Measurements from ENCODE around the gene THRB.

THRB gene

DNA sequence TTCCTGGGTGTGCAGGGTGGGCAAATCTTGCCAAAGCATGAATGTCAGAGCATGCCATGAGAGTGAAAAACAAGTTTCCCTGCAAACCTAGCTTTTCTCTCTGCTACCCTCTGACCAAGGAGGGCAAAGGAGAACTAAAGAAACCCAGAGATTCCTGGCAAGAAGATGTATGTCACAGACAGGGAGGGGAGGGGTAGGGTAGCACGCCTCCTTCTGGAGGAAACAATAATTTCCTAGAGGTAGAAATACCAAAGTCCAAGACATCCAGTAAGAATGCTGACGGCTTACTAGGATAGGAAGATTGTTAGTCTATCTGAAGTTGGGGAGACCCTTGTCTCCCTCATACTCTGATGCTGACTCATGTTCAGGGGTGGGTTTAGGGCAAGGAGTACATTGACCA lies 345.6 kb downstream of the THRB start:
- no peak for DNase-seq (ENCODE audit: low spot score)
- TF ChIP-seq, protein P1, sequence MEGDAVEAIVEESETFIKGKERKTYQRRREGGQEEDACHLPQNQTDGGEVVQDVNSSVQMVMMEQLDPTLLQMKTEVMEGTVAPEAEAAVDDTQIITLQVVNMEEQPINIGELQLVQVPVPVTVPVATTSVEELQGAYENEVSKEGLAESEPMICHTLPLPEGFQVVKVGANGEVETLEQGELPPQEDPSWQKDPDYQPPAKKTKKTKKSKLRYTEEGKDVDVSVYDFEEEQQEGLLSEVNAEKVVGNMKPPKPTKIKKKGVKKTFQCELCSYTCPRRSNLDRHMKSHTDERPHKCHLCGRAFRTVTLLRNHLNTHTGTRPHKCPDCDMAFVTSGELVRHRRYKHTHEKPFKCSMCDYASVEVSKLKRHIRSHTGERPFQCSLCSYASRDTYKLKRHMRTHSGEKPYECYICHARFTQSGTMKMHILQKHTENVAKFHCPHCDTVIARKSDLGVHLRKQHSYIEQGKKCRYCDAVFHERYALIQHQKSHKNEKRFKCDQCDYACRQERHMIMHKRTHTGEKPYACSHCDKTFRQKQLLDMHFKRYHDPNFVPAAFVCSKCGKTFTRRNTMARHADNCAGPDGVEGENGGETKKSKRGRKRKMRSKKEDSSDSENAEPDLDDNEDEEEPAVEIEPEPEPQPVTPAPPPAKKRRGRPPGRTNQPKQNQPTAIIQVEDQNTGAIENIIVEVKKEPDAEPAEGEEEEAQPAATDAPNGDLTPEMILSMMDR (IDR thresholded peaks at IDR 0.05; ENCODE audit: borderline replicate concordance, control extremely low read depth, extremely low read depth, insufficient read depth, missing control alignments), result no peak
- in situ Hi-C loops (cut with MboI; ENCODE audit: low sequenced_read_pairs, unreplicated experiment), result no loop called here

- in situ Hi-C loops (cut with MboI; ENCODE audit: low sequenced_read_pairs, unreplicated experiment), result no loop called here
- DNase-seq (ENCODE audit: low spot score), result no peak
- TF ChIP-seq, protein P1 (IDR thresholded peaks at IDR 0.05; ENCODE audit: borderline replicate concordance, control extremely low read depth, extremely low read depth, insufficient read depth, missing control alignments), result no peak
These were observed 348.4 kb downstream of the THRB start for GRCh38 chr3:24145981-24146822.

DNA sequence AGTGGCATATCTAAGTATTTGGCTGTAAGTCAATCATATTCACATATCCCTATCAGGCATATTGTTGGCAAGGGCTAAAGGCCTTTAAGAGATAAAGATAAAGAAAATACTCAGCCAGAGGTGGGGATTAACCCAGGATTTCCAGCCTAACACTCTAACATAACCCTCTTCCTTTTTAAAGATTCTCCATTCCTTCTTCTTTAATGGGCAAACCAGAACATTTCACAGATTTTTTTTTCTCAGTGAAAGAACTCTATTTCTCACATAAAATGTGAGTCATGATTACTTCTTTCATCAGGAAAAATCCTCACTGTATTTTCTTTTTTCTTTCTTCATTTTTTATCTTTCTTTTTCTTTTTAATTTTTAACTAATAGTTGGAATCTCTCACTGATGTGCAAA lies 349.2 kb downstream of the THRB start:
- in situ Hi-C loops (cut with MboI; ENCODE audit: low sequenced_read_pairs, unreplicated experiment), result no loop called here
- no peak for DNase-seq (ENCODE audit: low spot score)

DNA sequence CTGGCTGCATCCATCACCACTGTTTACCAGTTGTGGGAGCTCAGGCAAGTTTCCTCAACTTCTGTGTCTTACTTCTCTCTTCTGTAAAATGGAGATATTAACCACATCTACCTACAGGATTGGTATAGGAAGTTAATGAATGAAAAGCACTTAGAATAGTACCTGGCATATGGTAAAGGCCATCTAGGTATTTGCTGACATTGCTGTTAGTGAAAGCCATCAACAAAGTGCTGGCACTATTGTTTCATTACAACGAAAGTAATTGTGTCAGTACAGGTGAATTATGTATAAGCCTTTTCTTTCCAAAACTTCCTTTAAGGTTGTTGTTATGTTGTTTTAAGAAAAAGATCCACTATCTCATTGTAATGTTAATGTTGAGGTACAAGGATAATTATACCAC lies 352.5 kb downstream of the THRB start:
- TF ChIP-seq, protein P1 (IDR thresholded peaks at IDR 0.05; ENCODE audit: borderline replicate concordance, control extremely low read depth, extremely low read depth, insufficient read depth, missing control alignments), result no peak
- in situ Hi-C loops (cut with MboI; ENCODE audit: low sequenced_read_pairs, unreplicated experiment), result no loop called here
- DNase-seq (ENCODE audit: low spot score), result no peak

More for the DNA sequence above, 349.2 kb downstream of the THRB start:
- TF ChIP-seq, protein P1 (IDR thresholded peaks at IDR 0.05; ENCODE audit: borderline replicate concordance, control extremely low read depth, extremely low read depth, insufficient read depth, missing control alignments), result no peak

- in situ Hi-C loops (cut with MboI; ENCODE audit: low sequenced_read_pairs, unreplicated experiment), result no loop called here
- DNase-seq (ENCODE audit: low spot score), result no peak
- TF ChIP-seq, protein P1 (IDR thresholded peaks at IDR 0.05; ENCODE audit: borderline replicate concordance, control extremely low read depth, extremely low read depth, insufficient read depth, missing control alignments), result no peak
These were observed 353.1 kb downstream of the THRB start for GRCh38 chr3:24141548-24141947.

DNA sequence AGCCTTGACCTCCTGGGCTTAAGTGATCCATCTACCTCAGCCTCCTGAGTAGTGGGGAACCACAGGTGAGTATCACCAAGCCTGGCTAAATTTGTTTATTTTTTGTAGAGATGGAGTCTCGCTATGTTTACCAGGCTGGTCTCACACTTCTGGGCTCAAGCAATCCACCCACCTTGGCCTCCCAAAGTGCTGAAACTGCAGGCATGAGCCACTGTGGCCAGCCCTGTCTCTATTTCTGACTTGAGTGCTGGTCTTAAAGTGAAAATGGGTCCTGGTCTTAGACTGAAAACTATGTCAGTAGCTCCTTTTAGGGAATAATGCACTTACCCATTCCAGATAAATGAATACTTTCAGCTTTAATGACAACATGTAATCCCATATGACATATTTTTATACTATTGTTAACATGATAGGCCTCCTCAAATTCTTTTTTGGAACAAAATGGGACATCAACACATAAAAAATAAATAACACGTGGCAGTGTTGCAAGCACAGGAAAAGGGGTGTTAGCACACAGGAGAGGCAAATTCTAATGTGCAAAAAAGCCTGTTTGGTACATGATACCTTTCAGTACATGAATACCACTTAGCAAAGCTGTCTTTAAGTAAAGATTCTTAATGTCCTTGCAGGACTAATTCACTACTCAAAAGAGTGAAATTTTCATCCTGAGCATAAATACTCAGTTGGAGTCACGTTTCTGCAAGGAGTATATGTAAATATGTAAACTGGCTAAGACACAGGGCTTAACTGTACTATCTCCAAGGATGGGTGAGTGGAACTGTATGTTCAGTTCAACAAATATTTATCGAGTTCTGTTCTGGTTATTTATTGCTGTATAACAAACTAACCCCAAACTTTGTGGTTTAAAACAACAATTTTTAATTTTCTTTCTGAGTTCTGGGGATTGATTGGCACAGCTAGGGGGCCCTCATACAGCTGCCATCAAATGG lies 354.9 kb downstream of the THRB start:
- TF ChIP-seq, protein P1 (IDR thresholded peaks at IDR 0.05; ENCODE audit: borderline replicate concordance, control extremely low read depth, extremely low read depth, insufficient read depth, missing control alignments), result no peak
- in situ Hi-C loops (cut with MboI; ENCODE audit: low sequenced_read_pairs, unreplicated experiment), result no loop called here
- DNase-seq (ENCODE audit: low spot score), result no peak

Measured in GM13976 (cell line).